Measurements from ENCODE around the gene LANCL2.

DNA sequence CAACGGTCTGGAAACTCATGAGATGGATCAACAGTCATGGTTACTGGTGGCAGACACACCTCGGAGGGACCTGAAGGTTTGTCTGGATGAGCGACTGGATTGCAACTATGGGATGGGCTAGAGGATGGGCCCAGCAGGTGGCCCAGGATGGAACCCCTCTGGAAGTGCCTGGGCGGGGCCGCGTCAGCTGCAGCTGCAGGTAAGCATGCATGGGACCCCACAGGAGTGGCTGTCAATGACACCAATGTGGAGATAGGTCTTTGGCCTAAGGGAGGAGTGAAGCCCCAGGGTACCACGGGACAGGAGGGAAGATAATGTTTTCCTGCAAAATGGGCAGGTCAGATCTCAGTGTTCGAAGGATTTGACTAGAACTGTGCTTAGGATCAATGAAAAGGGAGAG lies 103.4 kb downstream of the LANCL2 start:
- no peak for TF ChIP-seq ELF1 (tag; IDR thresholded peaks at IDR 0.05)
- no peak for TF ChIP-seq ZNF785 (CRISPR knock-in tag; IDR thresholded peaks at IDR 0.05)
- TF ChIP-seq SMARCE1 (IDR thresholded peaks at IDR 0.05): no peak
- no peak for TF ChIP-seq RAD21 (CRISPR knock-in tag; conservative IDR thresholded peaks at IDR 0.05 in 1 of 2, IDR thresholded peaks at IDR 0.05 in 1 of 2)
- TF ChIP-seq SAFB2 (IDR thresholded peaks at IDR 0.05; ENCODE audit: borderline replicate concordance, low read depth, low read length, severe bottlenecking): no peak
- TF ChIP-seq, protein P1, sequence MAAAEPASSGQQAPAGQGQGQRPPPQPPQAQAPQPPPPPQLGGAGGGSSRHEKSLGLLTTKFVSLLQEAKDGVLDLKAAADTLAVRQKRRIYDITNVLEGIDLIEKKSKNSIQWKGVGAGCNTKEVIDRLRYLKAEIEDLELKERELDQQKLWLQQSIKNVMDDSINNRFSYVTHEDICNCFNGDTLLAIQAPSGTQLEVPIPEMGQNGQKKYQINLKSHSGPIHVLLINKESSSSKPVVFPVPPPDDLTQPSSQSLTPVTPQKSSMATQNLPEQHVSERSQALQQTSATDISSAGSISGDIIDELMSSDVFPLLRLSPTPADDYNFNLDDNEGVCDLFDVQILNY (CRISPR knock-in tag; IDR thresholded peaks at IDR 0.05): no peak
- TF ChIP-seq, protein P2, sequence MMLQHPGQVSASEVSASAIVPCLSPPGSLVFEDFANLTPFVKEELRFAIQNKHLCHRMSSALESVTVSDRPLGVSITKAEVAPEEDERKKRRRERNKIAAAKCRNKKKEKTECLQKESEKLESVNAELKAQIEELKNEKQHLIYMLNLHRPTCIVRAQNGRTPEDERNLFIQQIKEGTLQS (IDR thresholded peaks at IDR 0.05): no peak
- TF ChIP-seq, protein P2 (CRISPR knock-in tag; conservative IDR thresholded peaks at IDR 0.05): no peak
- TF ChIP-seq, protein P3, sequence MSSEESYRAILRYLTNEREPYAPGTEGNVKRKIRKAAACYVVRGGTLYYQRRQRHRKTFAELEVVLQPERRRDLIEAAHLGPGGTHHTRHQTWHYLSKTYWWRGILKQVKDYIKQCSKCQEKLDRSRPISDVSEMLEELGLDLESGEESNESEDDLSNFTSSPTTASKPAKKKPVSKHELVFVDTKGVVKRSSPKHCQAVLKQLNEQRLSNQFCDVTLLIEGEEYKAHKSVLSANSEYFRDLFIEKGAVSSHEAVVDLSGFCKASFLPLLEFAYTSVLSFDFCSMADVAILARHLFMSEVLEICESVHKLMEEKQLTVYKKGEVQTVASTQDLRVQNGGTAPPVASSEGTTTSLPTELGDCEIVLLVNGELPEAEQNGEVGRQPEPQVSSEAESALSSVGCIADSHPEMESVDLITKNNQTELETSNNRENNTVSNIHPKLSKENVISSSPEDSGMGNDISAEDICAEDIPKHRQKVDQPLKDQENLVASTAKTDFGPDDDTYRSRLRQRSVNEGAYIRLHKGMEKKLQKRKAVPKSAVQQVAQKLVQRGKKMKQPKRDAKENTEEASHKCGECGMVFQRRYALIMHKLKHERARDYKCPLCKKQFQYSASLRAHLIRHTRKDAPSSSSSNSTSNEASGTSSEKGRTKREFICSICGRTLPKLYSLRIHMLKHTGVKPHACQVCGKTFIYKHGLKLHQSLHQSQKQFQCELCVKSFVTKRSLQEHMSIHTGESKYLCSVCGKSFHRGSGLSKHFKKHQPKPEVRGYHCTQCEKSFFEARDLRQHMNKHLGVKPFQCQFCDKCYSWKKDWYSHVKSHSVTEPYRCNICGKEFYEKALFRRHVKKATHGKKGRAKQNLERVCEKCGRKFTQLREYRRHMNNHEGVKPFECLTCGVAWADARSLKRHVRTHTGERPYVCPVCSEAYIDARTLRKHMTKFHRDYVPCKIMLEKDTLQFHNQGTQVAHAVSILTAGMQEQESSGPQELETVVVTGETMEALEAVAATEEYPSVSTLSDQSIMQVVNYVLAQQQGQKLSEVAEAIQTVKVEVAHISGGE (CRISPR knock-in tag; IDR thresholded peaks at IDR 0.05): no peak
